Measurements from ENCODE around the gene SLC35E3. TPM values are rescaled to one million over a fixed set of nuclear protein-coding genes. Genes with fewer than 3 reads are reported as not detected.

The SLC35E3 gene
- total RNA-seq, 1 experiment from 2014 or later, result 4.9 TPM

GRCh38 chr12:68825569-68826217, 79.7 kb downstream of the SLC35E3 start (continued):
- TF ChIP-seq REST (IDR thresholded peaks at IDR 0.05; ENCODE audit: low read depth), result no peak

- RAD21 ChIA-PET (ENCODE audit: low non-redundant PET in 1 of 2, low total read pairs in 2 of 2, uncharacterized antibody in 2 of 2, unreplicated experiment in 2 of 2), result no interaction called here
- no peaks in the 10 kb centered on the region for H3K9me3 ChIP-seq (ENCODE audit: control insufficient read depth in 1 of 2, insufficient read depth in 1 of 2, low read depth in 1 of 2, low read length in 2 of 2)
- POLR2A ChIA-PET, result no interaction called here
- H3K27me3 ChIP-seq (ENCODE audit: insufficient read depth, low read length), result no peaks in the 10 kb centered on the region
- H3K9me2 ChIP-seq (ENCODE audit: insufficient read depth), result no peaks in the 10 kb centered on the region
- H3K4me2 ChIP-seq (ENCODE audit: low read length), result no peak overlapping the region
- no TSS peak for BruUV-seq (replicated peaks)
- H3K79me2 ChIP-seq (ENCODE audit: insufficient read depth, low read length), result peaks cover 66% of the 10 kb centered on the region
- no peak overlapping the region for H2AFZ ChIP-seq (ENCODE audit: low read depth, low read length, poor library complexity, severe bottlenecking)
- DNase-seq (ENCODE audit: low read depth, low spot score) (no peak), ATAC-seq (no peak)
- CTCF ChIA-PET, result interaction anchor here (0.7 kb wide), 1 partner anchor 9 kb away, joined by 3 read pairs; no protein-coding TSS in a partner anchor
- no peak overlapping the region for H3K4me3 ChIP-seq (replicated peaks in 1 of 2; ENCODE audit: low read depth in 1 of 2, low read length in 2 of 2)
- H3K9ac ChIP-seq (ENCODE audit: low read length), result no peak overlapping the region
- H3K27ac ChIP-seq (ENCODE audit: low read depth, low read length), result no peak overlapping the region
- H3K4me1 ChIP-seq (ENCODE audit: control insufficient read depth in 1 of 2, insufficient read depth in 2 of 2, low read length in 2 of 2), result no peaks in the 10 kb centered on the region
- intact Hi-C loops (cut with micrococcal nuclease), result no loop called here
- H3K36me3 ChIP-seq (ENCODE audit: control insufficient read depth in 1 of 2, insufficient read depth in 2 of 2, low read length in 2 of 2), result peaks cover 54 to 57% of the 10 kb centered on the region in 2 experiments
- TF ChIP-seq EZH2 (IDR thresholded peaks at IDR 0.05), result no peak
- TF ChIP-seq CBX3 (IDR thresholded peaks at IDR 0.05; ENCODE audit: low read depth), result no peak
- no peak for TF ChIP-seq ATF3 (IDR thresholded peaks at IDR 0.05)
- TF ChIP-seq POLR2AphosphoS5 (IDR thresholded peaks at IDR 0.05; ENCODE audit: low read depth, low read length), result no peak
- no peak for TF ChIP-seq MAX (IDR thresholded peaks at IDR 0.05)
- TF ChIP-seq YY1 (IDR thresholded peaks at IDR 0.05; ENCODE audit: extremely low read depth, insufficient replicate concordance, low read depth, low read length), result no peak
- no peak for TF ChIP-seq SIN3A (IDR thresholded peaks at IDR 0.05; ENCODE audit: low read depth)
- TF ChIP-seq CTCF (IDR thresholded peaks at IDR 0.05 in 2 of 3, conservative IDR thresholded peaks at IDR 0.05 in 1 of 3; ENCODE audit: borderline replicate concordance in 1 of 3, insufficient read depth in 1 of 3, low read depth in 2 of 3, low read length in 2 of 3), result no peak
- TF ChIP-seq REST (IDR thresholded peaks at IDR 0.05; ENCODE audit: low read depth), result no peak
- no peak for TF ChIP-seq CEBPB (IDR thresholded peaks at IDR 0.05; ENCODE audit: low read depth)
- TF ChIP-seq FOSL1 (IDR thresholded peaks at IDR 0.05; ENCODE audit: low read depth), result no peak
- H4K20me1 ChIP-seq (ENCODE audit: insufficient read depth), result peaks cover 13% of the 10 kb centered on the region; the same call in 1 of the 2 replicates
Observed at GRCh38 chr12:68827895-68828671, 82.1 kb downstream of the SLC35E3 start.

Data from HCT116 (cell line).